NCI-H2227 (cell line): ENCODE data around the gene GAS7.
"Not testable (repeated sequence)": the region's sequence is repeated elsewhere in the genome, so short reads cannot be mapped to it uniquely, and the experiment has no call there.

Experiments
- DNase-seq: peaks from one replicate; lab custom pipeline; 2025; ENCODE audit not compliant: unreplicated experiment; lab: John Stamatoyannopoulos, UW

GAS7 gene

DNA sequence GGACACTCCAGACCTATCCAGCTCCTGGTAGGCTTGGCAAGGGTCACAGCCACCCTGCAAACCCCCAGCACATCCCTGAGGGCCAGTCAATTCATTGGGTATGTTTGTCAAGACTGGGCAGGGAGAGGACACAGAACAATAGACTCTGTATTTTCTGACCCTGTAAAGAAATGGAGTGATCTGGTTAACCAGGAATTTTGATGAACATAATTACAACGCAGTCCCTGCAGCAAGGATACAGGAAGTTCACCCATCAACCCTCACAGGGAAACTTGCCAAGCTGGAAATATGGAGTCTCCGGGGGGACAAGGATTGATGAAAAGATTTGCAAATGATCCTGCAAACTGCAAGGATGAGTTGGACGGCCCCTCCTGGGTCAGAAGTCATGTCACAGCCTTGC is 167.3 kb downstream of the GAS7 start:
- no peak for DNase-seq

- DNase-seq = no peak
Observed at GRCh38 chr17:10029129-10029528, 169.3 kb downstream of the GAS7 start.

- DNase-seq = no peak
Observed at GRCh38 chr17:10025976-10026901, 172.2 kb downstream of the GAS7 start.

- DNase-seq = no peak
Observed at GRCh38 chr17:10025224-10025623, 173.2 kb downstream of the GAS7 start.

- DNase-seq = no peak
Observed at GRCh38 chr17:10022416-10022815, 176.0 kb downstream of the GAS7 start.

DNA sequence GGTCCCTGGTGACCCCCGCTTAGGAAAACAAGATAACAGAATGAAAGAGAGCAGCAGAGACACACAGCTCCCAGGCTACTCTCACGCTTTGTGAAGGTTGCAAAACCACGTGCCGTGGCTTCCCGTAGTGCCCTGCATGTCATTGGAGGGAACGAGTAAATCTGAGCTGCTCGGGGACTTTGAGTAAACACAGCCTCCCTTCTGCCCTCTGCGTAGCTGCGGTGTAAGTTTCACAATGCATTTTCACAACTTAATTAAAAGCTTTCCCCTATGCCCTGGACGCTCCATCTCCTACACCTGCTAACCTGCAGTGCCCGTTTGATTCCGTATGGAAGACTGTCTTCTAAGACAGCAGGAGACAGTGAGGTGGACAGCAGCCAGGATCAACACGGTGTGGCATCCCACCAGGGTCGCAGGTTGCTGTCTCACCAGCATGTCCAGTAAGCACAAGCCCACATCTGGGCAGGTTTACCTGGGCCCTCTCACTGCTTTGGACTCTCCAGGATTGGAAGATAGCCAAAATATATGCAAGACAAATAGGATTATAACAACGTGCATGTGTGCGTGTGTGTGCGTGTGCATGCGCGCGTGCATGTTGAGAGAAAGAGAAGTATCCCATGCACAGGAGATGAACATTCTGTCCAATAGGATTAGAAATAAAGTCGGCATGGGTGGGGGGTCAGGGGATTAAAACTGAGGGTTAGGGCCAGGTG is 177.0 kb downstream of the GAS7 start:
- no peak for DNase-seq

- DNase-seq = no peak
Observed at GRCh38 chr17:10019941-10020451, 178.4 kb downstream of the GAS7 start.

DNA sequence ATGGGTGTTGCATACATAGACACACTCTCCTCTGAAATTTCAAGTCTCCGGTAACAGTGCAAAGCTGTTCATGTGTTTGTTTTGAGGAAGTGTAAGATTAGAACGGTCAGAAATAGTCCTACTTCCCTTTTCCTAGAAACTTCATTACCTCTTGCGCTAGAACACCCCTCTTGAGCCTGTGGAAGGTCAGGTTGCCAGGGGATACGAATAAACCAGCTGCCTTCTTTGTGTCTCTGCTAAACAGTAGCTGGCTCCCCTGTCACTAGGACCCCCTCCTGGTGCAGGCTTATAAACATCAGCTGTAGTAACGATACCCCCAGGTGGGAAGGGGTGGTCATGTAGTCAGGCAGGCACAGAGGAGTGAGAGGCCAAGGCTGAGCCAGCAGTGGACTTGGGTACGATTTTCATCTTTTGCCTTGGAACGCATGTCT is 179.9 kb downstream of the GAS7 start:
- DNase-seq = no peak

DNA sequence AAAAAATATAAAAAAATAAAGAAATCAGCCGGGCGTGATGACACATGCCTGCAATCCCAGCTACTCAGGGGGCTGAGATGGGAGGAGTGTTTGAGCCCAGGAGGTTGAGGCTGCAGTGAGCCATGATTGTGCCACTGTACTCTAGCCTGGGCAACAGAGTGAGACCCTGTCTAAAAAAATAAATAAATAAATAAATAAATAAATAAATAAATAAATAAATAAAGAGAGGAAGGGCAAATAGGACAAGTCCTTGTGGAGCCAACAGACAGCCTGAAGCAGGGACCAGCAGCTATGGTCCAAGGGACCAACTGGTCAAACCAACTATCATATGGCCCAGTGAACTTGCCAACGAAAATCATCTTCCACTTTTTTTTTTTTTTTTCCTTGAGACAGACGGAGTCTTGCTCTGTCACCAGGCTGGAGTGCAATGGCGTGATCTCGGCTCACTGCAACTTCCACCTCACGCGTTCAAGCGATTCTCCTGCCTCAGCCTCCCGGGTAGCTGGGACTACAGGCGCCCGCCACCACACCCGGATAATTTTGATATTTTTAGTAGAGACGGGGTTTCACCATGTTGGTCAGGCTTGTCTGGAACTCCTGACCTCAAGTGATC is 181.3 kb downstream of the GAS7 start:
- DNase-seq = not testable (repeated sequence)

DNA sequence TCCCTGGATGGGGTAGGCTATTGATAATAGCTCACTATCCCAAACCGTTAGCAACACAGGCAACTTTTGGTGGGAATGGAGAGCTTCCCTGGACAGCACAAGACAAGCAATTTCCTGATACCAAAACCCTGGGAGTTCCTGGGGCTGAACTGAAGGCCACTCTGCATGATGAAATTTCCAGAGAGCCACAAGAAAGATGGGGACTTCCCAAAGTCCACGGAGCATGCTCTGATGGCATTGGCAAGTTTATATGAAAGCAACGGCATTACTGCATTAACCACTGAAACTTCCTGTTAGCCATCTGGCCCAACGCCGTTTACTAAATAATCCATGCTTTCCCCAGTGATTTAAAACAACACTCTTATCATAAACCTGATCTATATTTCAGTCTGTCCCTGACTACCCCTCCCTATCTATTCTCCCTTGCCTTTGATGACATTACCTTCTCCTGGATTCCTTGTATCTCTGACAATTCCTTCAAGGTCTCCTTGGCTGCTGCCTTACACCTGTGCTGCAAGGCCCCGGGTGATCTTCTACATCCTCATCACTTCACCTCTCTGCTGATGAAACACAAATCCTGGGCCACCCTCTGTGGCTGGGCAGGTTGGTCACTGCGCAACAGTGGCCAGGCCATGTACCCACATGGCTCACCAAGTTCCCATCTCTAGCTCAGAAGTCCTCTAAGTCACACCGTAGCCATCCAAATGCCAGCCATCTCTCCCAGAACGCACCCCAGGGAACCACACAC is 184.9 kb downstream of the GAS7 start:
- no peak for DNase-seq

DNA sequence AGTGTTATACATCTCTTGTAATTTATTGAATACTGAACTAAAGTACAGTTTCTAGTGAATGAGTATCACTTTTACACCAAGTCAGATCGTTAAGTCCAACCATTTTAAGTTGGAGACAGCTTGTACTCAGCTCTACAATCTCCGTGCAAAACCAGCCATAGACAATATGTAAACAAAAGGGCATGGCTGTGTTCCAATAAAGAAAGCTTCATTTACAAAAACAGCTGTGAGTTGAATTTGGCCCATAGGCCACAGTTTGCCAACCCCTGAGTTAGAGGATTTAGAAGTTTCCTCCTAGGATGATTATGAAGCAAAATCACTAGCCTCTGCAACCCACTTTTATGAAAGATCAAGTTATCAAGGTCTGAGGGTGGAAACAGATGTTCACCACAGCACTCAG is 187.7 kb downstream of the GAS7 start:
- no peak for DNase-seq

DNA sequence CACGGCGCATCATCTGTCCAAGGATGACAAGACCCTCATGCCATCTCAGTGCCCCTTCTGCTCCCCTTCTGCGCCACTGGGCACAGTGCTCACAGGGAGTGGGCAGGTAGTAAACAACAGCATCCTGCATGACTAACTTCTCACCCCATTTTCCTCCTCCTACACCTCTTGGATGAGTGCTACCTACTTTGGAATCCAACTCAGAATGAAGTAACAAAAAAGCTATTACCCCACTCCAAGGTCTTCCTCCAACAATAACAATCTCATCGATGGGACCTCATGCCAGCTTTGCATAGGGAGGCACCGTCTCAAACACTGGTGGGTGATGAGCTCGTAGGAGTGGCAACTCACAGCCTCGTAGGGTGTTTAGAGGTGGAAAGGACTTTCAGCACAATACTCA is 194.7 kb downstream of the GAS7 start:
- no peak for DNase-seq

- DNase-seq = not testable (repeated sequence)
Observed at GRCh38 chr17:10002567-10003360, 195.6 kb downstream of the GAS7 start.

GRCh38 chr17:10001306-10001873 is 197.0 kb downstream of the GAS7 start:
- DNase-seq = no peak

- no peak for DNase-seq
Observed at GRCh38 chr17:9999919-10000695, 198.3 kb downstream of the GAS7 start.

DNA sequence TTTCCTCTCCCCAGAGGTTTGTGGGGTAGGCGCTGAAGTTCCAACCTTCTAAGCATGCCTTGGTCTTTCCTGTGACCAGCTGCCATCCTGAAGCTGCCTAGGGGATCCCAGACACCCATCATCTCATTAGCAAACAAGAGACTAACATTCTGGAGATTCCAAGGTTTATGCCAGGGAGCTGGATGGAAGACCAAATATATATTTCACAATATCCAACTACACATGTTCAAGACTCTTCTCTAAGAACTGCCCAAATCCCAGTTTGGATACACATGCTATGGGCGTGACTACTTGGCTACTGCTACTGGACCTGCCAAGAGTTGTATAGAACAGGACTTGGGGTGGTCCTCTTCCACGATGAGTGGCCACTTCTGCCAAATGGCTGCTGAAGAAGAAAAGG is 200.3 kb downstream of the GAS7 start:
- DNase-seq = no peak

DNA sequence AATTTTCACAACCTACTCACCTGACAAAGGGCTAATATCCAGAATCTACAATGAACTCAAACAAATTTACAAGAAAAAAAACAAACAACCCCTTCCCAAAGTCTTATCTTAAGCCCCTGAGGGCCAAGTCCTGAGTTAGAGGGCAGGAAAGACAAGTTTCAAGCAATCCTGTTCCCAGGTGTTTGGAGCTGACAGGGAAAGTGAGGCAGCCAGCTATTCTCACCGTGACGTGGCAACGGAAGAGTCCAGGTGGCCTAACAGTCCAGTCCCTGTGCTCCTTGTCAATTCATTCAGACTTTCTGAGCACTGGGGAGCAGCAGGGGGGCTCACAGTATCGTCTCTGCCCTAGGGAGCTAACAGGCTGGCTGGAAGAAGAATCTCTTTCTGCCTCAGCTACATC is 203.6 kb downstream of the GAS7 start:
- DNase-seq = no peak

GRCh38 chr17:9991796-9992195 is 206.6 kb downstream of the GAS7 start:
- DNase-seq = no peak

DNA sequence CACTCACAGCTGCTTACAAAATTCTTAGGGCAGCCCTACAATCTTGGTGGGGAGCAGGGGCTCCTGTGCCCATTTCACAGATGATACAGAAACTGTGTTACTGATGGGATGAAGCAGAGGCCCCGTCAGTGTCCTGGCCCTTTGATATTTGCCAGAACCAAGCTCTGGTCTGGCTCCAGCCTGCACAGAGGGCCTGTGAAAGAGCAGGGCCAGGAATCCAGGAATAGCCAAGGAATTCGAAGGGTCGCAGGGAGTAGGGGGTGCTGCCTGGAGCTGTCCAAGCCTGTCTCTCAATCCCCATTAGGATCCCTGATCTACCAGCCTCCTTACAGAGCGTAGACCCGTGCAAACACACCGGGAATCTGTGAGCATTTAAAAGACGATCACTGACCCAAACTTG is 207.1 kb downstream of the GAS7 start:
- DNase-seq = no peak
